Lower leg skin (tissue), 3 donors: ENCODE results near the gene TLCD3A.

ENCODE experiments used
- POLR2A ChIP-seq, 2 donors: fragments of 450-650 bp; IDR thresholded peaks; one replicate each; pipeline ENCODE4 v1.6.1; 2016 to 2017; ENCODE audit warnings: antibody characterized with exemption in 2 of 2, mild to moderate bottlenecking in 1 of 2, moderate library complexity in 1 of 2
- TF ChIP-seq, protein P1 (sequence below), 3 donors: fragments of 450-650 bp; IDR thresholded peaks; one replicate each; pipeline ENCODE4 v1.5.1; 2016; ENCODE audit warnings: antibody characterized with exemption in 3 of 3, mild to moderate bottlenecking in 3 of 3, moderate library complexity in 2 of 3

- TF ChIP-seq, protein P1, sequence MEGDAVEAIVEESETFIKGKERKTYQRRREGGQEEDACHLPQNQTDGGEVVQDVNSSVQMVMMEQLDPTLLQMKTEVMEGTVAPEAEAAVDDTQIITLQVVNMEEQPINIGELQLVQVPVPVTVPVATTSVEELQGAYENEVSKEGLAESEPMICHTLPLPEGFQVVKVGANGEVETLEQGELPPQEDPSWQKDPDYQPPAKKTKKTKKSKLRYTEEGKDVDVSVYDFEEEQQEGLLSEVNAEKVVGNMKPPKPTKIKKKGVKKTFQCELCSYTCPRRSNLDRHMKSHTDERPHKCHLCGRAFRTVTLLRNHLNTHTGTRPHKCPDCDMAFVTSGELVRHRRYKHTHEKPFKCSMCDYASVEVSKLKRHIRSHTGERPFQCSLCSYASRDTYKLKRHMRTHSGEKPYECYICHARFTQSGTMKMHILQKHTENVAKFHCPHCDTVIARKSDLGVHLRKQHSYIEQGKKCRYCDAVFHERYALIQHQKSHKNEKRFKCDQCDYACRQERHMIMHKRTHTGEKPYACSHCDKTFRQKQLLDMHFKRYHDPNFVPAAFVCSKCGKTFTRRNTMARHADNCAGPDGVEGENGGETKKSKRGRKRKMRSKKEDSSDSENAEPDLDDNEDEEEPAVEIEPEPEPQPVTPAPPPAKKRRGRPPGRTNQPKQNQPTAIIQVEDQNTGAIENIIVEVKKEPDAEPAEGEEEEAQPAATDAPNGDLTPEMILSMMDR (IDR thresholded peaks at IDR 0.05) = no peak
- TF ChIP-seq POLR2A (IDR thresholded peaks at IDR 0.05) = no peak
These were observed 44.1 kb upstream of the TLCD3A start for GRCh38 chr17:688100-688989.
